HG02588 (cell line): Measurements from ENCODE around the gene KRTAP10-6.
"Not testable (repeated sequence)": the region's sequence is repeated elsewhere in the genome, so short reads cannot be mapped to it uniquely, and the experiment has no call there.

Source experiments
- ATAC-seq: cut with Tn5 transposase; IDR thresholded peaks from one replicate; pipeline ENCODE4 v1.9.1; 2021; ENCODE audit warnings: mild to moderate bottlenecking, moderate library complexity; ENCODE audit not compliant: unreplicated experiment

The KRTAP10-6 gene

DNA sequence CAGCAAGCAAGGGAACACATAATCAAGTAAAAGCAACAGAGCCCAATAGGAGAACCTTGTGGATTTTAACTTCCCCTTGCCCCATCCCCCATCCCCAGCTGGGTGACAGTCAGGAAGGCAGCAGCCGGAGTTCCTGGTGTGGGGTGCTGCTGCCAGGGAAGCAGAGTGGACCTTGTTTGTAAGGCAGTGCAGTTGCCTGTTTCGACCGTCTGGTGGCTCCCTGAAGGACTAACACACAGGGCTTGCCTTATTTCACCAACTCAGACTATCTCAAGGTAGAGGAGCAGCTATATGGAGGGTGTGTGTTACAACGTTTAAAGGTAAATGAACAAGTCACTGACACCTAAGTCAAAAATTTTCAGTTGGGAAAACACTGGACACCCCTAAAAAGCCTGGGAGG is 26.2 kb upstream of the KRTAP10-6 start:
- no peak for ATAC-seq

DNA sequence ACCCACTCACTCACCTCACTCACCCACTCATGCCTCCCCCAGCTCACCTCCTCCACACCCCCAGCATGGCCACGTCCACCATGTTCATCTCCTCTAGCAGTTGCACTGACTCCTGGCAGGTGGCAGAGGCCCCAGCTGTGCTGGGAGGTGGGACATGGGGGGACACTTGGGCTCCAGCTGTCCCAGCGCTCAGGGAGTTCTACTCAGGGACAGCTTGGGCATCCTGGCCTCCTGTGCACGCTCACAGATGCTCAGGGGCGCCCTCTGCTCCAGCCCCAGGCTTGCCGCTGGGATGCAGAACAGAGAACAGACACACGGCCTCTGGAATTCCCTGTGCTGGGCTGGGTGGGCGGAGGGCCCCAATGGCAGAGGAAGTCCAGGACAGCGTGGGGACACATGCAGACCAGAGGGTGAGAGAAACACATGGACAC is 24.8 kb upstream of the KRTAP10-6 start:
- no peak for ATAC-seq

GRCh38 chr21:44616591-44616926 is 24.3 kb upstream of the KRTAP10-6 start:
- ATAC-seq, result no peak

DNA sequence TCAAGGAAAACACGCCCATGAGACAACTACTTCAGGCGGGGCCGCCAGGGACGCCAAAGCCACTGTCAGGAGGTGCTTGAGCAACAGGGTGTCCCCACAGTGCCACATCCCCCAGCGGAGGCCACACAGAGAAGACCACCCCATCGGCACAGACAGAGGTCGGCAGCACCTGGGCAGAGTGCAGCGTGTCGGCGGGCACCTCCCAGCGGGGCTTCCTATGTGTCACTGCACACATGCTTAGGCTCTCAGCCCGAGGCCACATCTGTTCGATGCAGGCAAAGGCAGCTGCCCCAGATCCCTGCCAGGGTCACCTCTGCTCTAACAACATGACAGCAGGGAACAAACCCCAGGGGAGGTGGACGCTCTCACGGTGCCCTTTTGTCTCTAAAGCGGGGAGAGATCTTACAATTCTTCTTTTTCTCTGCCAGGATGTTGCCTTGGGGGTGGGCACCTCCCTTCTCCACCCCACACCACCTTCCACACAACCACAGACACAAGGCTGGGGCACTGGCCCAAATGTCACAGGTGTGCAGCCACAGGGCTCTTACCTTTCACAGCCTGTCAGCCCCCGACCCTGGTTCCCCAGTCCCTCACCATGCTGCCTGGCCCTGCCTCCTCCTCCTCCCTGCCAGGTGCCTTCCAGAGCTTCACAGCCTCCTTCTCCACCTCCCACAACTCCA is 23.7 kb upstream of the KRTAP10-6 start:
- no peak for ATAC-seq

- ATAC-seq, result no peak
Observed at GRCh38 chr21:44615466-44615865, 23.2 kb upstream of the KRTAP10-6 start.

DNA sequence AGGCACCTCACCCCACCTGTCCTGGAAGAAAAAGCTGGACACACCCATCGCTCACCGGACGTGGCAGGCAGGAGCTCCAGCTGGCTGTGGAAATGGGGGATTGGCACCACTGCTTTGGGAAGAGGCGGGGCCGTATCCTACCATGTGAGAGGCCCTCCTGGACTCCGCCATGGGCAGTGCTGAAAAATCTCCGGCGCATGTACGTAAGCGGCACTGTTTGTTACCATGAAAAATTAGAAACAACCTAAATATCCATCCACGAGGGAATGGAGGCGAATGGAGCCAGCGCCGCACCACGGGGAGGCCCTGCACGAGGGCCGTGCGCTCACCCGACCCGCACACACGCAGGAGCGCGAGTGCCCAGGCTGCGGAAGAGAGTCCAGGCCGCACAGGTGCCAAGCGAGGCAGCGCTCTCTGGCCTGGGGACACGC is 22.7 kb upstream of the KRTAP10-6 start:
- no peak for ATAC-seq

- no peak for ATAC-seq
Observed at GRCh38 chr21:44614161-44614631, 21.9 kb upstream of the KRTAP10-6 start.

- ATAC-seq, result no peak
Observed at GRCh38 chr21:44613386-44614155, 21.3 kb upstream of the KRTAP10-6 start.

DNA sequence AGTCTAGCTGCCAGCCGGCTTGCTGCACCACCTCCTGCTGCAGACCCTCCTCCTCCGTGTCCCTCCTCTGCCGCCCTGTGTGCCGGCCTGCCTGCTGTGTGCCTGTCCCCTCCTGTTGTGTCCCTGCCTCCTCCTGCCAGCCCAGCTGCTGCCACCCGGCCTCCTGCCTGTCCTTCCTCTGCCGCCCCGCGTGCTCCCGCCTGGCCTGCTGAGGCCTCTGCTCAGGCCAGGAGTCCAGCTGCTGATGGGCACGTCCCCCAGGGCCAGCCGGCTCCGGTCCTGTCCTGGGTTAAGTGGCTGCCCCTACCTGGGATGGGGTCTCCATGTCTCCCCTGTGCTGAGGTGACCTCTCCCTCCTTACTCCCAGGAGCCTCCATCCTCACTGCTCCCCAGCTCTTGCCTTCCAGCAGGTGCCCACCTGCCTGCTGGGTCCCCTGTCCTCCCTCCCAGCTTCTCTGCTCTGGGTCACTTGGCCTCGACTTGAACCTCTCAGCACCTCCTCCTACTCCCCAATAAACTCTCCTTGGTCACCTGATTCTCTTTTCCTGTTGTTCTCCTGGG is 20.4 kb upstream of the KRTAP10-6 start:
- ATAC-seq, result no peak

DNA sequence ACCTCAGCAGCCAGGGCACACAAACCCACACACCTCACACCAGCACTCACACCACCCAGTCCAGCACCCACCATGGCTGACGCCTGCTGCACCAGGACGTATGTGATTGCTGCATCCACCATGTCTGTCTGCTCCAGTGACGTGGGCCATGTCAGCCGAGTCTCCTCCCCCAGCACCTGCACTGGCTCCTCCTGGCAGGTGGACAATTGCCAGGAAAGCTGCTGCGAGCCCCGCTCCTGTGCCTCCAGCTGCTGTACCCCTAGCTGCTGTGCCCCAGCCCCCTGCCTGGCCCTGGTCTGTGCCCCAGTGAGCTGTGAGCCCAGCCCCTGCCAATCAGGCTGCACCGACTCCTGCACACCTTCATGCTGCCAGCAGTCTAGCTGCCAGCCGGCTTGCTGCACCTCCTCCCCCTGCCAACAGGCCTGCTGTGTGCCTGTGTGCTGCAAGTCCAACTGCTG is 19.8 kb upstream of the KRTAP10-6 start, which contains the start of gene KRTAP10-8:
Gene KRTAP10-8 (plus strand): TSS at position 51 of the 458 bp plus-strand sequence. CDS start 22 bp downstream, at position 73.
- ATAC-seq, result no peak

DNA sequence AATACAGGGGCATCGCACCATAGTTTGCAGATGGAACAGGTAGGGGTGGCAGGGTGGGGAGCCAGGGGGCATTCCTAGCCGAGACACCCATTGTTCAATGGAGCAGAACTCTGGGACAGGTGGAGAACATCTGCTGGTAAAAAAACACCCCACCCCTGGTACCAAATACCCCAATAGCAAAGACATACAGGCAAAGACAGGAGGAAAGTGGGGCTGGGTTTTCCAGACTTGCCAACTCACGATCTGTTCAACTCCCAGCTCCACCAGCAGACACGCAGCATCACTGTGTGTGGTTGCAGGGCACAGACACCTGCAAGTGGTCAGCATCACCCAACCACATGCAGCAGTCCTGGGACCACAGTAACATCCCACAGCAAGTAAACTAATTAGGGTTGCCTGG is 19.2 kb upstream of the KRTAP10-6 start:
- ATAC-seq, result no peak

DNA sequence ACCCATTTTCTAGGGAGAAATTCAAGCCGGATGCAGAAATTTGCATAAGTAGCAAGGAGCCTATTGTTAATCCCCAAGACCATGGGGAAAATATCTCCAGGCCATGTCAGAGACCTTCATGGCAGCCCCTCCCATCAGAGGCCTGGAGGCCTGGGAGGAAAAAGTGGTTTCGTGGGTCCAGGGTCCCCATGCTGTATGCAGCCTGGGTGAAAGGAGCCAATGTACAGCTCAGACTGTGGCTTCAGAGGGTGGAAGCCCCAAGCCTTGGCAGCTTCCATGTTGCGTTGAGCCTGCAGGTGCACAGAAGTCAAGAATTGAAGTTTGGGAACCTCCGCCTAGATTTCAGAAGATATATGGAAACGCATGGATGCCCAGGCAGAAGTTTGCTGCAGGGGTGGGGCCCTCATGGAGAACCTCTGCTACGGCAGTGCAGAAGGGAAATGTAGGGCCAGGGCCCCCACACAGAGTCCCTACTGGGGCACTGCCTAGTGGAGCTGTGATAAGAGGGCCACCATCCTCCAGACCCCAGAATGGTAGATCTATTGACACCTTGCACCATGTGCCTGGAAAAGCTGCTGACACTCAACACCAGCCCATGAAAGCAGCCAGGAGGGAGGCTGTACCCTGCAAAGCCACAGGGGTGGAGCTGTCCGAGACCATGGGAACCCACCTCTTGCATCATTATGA is 18.0 kb upstream of the KRTAP10-6 start:
- not testable (repeated sequence) for ATAC-seq

GRCh38 chr21:44609193-44609592 is 16.9 kb upstream of the KRTAP10-6 start:
- no peak for ATAC-seq

- ATAC-seq, result no peak
Observed at GRCh38 chr21:44606495-44606894, 14.2 kb upstream of the KRTAP10-6 start.

GRCh38 chr21:44603911-44604310 is 11.6 kb upstream of the KRTAP10-6 start:
- ATAC-seq, result no peak

DNA sequence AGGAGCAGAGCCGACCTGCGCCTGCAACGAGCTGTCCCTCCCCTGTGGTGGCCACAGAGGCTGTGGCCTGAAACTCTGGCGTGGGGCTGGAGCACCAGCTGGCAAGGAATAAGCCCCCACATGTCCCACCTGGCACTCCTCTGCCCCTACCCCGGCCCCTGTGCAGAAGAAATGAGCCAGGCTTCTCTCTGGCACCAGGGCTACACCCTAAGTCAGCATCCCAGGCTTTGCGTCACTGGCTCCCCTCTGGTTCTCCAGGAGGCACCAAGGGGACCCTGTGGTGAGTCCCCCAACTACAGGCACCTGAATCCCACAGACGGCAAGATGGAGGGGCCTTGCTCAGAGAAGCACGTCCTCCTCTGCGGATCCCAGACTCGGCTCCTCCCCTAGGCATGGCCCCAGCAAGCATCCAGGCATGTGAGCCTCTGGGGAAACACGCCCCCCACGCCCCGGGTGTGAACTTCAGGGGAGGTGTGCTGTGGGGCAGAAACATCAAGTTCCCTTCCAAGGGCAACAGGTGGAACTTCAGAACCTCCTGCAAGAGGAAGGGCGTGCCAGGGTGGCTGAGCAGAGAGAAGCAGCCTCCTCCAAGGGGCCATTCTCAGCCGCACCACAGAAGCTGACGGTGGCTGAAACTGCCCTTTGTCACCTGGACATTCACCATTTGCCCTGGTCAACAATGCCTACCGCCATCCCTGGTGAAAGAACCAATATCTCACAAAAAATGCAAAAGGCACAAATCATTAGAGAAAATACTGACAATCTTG is 11.0 kb upstream of the KRTAP10-6 start:
- no peak for ATAC-seq

DNA sequence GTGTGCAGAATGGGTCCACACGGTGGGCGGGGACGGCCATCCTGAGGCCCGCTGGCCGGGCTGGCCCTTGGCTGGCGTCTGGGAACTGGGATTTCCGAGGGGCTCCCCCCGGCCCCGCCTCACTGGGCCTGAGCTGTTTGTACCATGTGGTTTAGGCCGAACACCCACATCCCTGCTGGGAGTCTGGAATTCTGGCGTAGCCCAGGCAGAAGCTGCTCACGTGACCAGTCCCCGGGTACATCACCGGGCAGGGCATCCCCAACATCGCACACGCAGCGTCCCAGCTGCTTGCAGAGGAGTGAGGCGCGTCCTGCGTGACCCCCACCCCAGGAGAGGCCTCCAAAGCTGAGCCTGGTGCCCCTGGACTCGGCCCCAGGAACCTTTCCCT is 10.2 kb upstream of the KRTAP10-6 start:
- no peak for ATAC-seq

DNA sequence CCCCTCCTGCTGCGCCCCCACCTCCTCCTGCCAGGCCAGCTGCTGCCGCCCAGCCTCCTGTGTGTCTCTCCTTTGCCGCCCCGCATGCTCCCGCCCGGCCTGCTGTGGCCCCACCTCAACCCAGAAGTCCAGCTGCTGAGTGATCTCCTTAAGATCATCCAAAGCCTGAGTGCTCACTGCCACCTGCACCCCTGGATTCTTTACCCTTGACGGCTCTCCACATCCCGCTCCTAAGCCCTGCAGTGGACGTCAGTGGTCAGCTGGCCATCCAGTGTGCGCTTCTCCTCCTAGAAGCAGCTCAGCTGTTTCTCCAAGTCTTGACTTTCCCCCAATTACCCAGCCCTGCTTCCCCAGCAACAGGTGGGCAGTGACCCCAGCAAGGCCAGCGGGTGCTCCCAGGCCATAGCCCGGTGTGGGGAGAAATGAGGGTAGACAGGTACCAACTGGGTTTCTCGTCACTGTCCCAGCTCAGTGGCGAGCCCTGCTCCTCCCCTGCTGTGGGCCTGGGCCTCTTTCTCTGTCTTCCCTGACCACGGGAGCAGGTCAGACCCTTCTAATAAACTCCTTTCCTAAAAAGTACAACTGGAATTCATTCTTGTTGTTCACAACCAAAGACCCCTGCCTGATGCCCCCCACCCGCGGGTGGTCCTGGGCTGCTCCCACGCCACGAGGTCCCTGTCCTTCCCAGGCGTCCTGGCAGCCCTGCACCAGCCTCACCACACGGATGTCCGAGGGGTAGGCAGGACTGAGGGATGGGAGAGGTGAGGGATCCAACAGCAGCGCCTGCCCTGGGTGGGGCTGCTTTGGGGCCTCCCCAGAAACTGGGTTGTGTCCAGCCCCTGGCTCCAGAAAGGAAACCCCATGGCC is 9.5 kb upstream of the KRTAP10-6 start:
- ATAC-seq, result no peak

DNA sequence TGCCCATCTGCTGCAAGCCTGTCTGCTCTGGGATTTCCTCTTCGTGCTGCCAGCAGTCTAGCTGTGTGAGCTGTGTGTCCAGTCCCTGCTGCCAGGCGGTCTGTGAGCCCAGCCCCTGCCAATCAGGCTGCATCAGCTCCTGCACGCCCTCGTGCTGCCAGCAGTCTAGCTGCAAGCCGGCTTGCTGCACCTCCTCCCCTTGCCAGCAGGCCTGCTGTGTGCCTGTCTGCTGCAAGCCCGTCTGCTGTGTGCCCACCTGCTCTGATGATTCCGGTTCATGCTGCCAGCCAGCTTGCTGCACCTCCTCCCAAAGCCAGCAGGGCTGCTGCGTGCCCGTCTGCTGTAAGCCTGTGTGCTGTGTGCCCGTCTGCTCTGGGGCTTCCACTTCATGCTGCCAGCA is 8.8 kb upstream of the KRTAP10-6 start:
- not testable (repeated sequence) for ATAC-seq
